GM12878 (cell line): ENCODE measurements around the gene SORL1. TPM values are rescaled to one million over a fixed set of nuclear protein-coding genes. Genes with fewer than 3 reads are reported as not detected.

Experiments used
- ATAC-seq: fragments of 200-7000 bp; cut with Tn5 transposase; 3 replicates; pipeline ENCODE4 v1.9.1; 2020; ENCODE audit warnings: mild to moderate bottlenecking, moderate library complexity
- BruUV-seq: library from RNA; stranded (reverse); fragments of 400-500 nt; replicated peaks from 2 replicates; lab custom pipeline; 2021; lab: Mats Ljungman, UMichigan
- CTCF ChIA-PET: fragments of 300-600 bp; sonication (Branson Sonifier 250); formaldehyde crosslinking; extraction: SDS; loops from one replicate; lab custom pipeline; 2021; ENCODE audit warnings: inconsistent platforms; lab: Yijun Ruan, JAX
- POLR2A ChIA-PET: fragments of 350-600 bp; formaldehyde crosslinking; extraction: SDS; loops from one replicate; lab custom pipeline; 2021; ENCODE audit warnings: inconsistent platforms; lab: Charles Lee
- RAD21 ChIA-PET: fragments of 300-600 bp; sonication (Branson Sonifier 250); formaldehyde crosslinking; loops from one replicate; lab custom pipeline; 2023; ENCODE audit warnings: antibody characterized with exemption; ENCODE audit not compliant: unreplicated experiment; lab: Charles Lee
- SMC1A ChIA-PET: fragments of 300-600 bp; sonication (Branson Sonifier 250); formaldehyde crosslinking; loops from one replicate; lab custom pipeline; 2023; ENCODE audit not compliant: unreplicated experiment, uncharacterized antibody; lab: Charles Lee
- DNase-seq: peaks from one replicate; pipeline ENCODE4 v3.0.0-alpha.2; 2011; ENCODE audit warnings: low read depth, low spot score
- FAIRE-seq: peaks from 3 replicates; lab custom pipeline; 2011; peaks lifted over from hg19 to GRCh38; lab: Jason Lieb, UNC
- H2AFZ ChIP-seq: 2 replicates; pipeline ENCODE4 v1.6.0; 2011; ENCODE audit warnings: low read depth, low read length, control low read depth; ENCODE audit not compliant: control insufficient read depth
- H3K27ac ChIP-seq: 2 replicates; pipeline ENCODE4 v1.5.1; 2011; ENCODE audit warnings: control low read depth; ENCODE audit not compliant: control insufficient read depth, insufficient read depth
- H3K27me3 ChIP-seq, 2 experiments: replicated peaks in 1 of 2; 2 replicates each; pipeline versions ENCODE4 v1.6.0 to v1.6.1; 2011; ENCODE audit warnings: low read length in 1 of 2; ENCODE audit not compliant: control insufficient read depth in 2 of 2, insufficient read depth in 2 of 2
- H3K36me3 ChIP-seq, 2 experiments: 2 replicates each; pipeline ENCODE4 v1.5.1; 2011; ENCODE audit warnings: low read length in 1 of 2; ENCODE audit not compliant: control insufficient read depth in 2 of 2, insufficient read depth in 2 of 2
- H3K4me1 ChIP-seq: 2 replicates; pipeline ENCODE4 v1.6.1; 2011; ENCODE audit warnings: mild to moderate bottlenecking, low read length, moderate library complexity, mixed read lengths; ENCODE audit not compliant: control insufficient read depth, insufficient read depth
- H3K4me2 ChIP-seq: 2 replicates; pipeline ENCODE4 v1.6.0; 2011; ENCODE audit warnings: control low read depth; ENCODE audit not compliant: control insufficient read depth, insufficient read depth
- H3K4me3 ChIP-seq: fragments of 200-600 bp; sonication (generic); 2 replicates; pipeline ENCODE4 v1.5.1; 2016
- H3K79me2 ChIP-seq: 2 replicates; pipeline ENCODE4 v1.6.0; 2011; ENCODE audit warnings: low read length; ENCODE audit not compliant: control insufficient read depth, insufficient read depth
- H3K9ac ChIP-seq: 2 replicates; pipeline ENCODE4 v1.8.0; 2011; ENCODE audit warnings: low read length, control low read depth, mixed read lengths; ENCODE audit not compliant: control insufficient read depth, insufficient read depth
- H3K9me3 ChIP-seq: replicated peaks from 3 replicates; pipeline ENCODE4 v1.5.1; 2011; ENCODE audit warnings: mild to moderate bottlenecking, low read length; ENCODE audit not compliant: control insufficient read depth, insufficient read depth
- H4K20me1 ChIP-seq: 2 replicates; pipeline ENCODE4 v1.6.0; 2011; ENCODE audit not compliant: control insufficient read depth, insufficient read depth
- RAD51 ChIP-seq: fragments of 450-650 bp; IDR thresholded peaks from 2 replicates; pipeline ENCODE4 v1.6.1; 2016; ENCODE audit warnings: moderate library complexity, mild to moderate bottlenecking, inconsistent platforms
- TCF3 ChIP-seq: IDR thresholded peaks from 2 replicates; pipeline ENCODE4 v1.6.1; 2012; ENCODE audit warnings: low read depth, mild to moderate bottlenecking, low read length, borderline replicate concordance; ENCODE audit not compliant: insufficient read depth
- USF1 ChIP-seq: IDR thresholded peaks from 2 replicates; pipeline ENCODE4 v1.6.1; 2011; ENCODE audit warnings: borderline replicate concordance, low read depth, mild to moderate bottlenecking, moderate library complexity, mixed read lengths, low read length; ENCODE audit not compliant: insufficient read depth; ENCODE audit errors: extremely low read length
- WGBS: methylation state at CpG from one replicate; pipeline ENCODE4 v1.1.6; 2016; ENCODE audit warnings: low lambda C conversion rate; ENCODE audit not compliant: insufficient replicate concordance, insufficient coverage; ENCODE audit errors: missing lambda C conversion rate; 5-methylcytosine and 5-hydroxymethylcytosine counted together
- in situ Hi-C: fragments of 300-500 bp; cut with MboI; formaldehyde crosslinking; loops from 9 replicates; pipeline ENCODE4 v1.14.3; 2018; ENCODE audit warnings: mixed read lengths
- intact Hi-C: fragments of 100-400 bp; cut with micrococcal nuclease; formaldehyde crosslinking; loops from one replicate; pipeline ENCODE4 v1.14.2; 2022; ENCODE audit not compliant: unreplicated experiment
- polyA plus RNA-seq, 11 experiments: library from polyadenylated mRNA; depleted of rRNA in 4 of 11; unstranded in 6 of 11; stranded (reverse) in 5 of 11; fragments of >200 nt; fragmentation: Nextera tagmentation in 4 of 11; fragmentation: Illumina TruSeq in 1 of 11; extraction: Ambion mirVana in 4 of 11; extraction: Trizol in 1 of 11; gene quantifications; 1 replicate in 1 of 11; 2 replicates in 10 of 11; pipeline versions ENCODE4 v1.2.1 to v1.2.3, GENCODE V29; 2011 to 2016; ENCODE audit warnings: inconsistent platforms in 2 of 11, missing spikeins in 2 of 11, low read depth in 1 of 11
- total RNA-seq, 4 experiments: library from RNA; depleted of rRNA in 3 of 4; stranded (reverse); fragments of >200 nt in 3 of 4; fragmentation: Illumina TruSeq in 1 of 4; extraction: Trizol in 1 of 4; gene quantifications; 2 replicates each; pipeline versions ENCODE4 v1.2.1 to v1.2.3, GENCODE V29; 2013 to 2021

Gene SORL1
- total and polyA plus RNA-seq, 10 of the 15 experiments (the other 5 are each of a cell fraction or from before 2014, with no cell fraction given): 20.2 to 107 (median 59.9) TPM

GRCh38 chr11:121510438-121510837 lies 58.3 kb downstream of the SORL1 start:
- DNase-seq (no peak), ATAC-seq (no peak), FAIRE-seq (no peak)
- ChIA-PET CTCF (no interaction called here), SMC1A (interaction anchor here (1.2 to 3.0 kb wide), 2 partner anchors 45 to 65 kb away, joined by 6 to 10 read pairs; no protein-coding TSS in a partner anchor), RAD21 (no interaction called here), POLR2A (interaction anchor here (0.6 kb wide), 1 partner anchor 150 kb away, joined by 3 read pairs; no protein-coding TSS in a partner anchor)
- intact Hi-C loops (no loop called here), in situ Hi-C loops (no loop called here)
- Histone ChIP-seq H3K36me3 (peaks cover 19 to 54% of the 10 kb centered on the region in 2 experiments), H3K27ac (no peak overlapping the region), H3K9ac (no peak overlapping the region), H3K4me2 (no peak overlapping the region), H3K4me3 (no peak overlapping the region), H3K9me3 (no peaks in the 10 kb centered on the region; the same call in 1 of the 3 replicates), H3K4me1 (no peaks in the 10 kb centered on the region), H3K27me3 (no peaks in the 10 kb centered on the region), H3K79me2 (peaks cover 9% of the 10 kb centered on the region), H4K20me1 (no peaks in the 10 kb centered on the region), H2AFZ (no peak overlapping the region)
- 92% methylated on average over 2 of the region's 2 CpGs for WGBS
- BruUV-seq: no TSS peak
- TF ChIP-seq RAD51: peak; percentile 81
- peak; percentile 27 for TF ChIP-seq USF1
- no peak for TF ChIP-seq TCF3
